Parathyroid adenoma (tissue), 2 donors: ENCODE data around the gene FJX1.
A peak's percentile ranks its signal among the peaks of the same experiment; 100 is the strongest.

Experiments
- H2AFZ ChIP-seq: fragments of 300-600 bp; sonication (generic); one replicate; pipeline ENCODE4 v1.7.0; 2017; ENCODE audit warnings: antibody characterized with exemption, mild to moderate bottlenecking
- H3K27ac ChIP-seq: fragments of 300-600 bp; sonication (generic); one replicate; pipeline ENCODE4 v1.7.0; 2017
- H3K27me3 ChIP-seq: fragments of 300-600 bp; sonication (generic); one replicate; pipeline ENCODE4 v1.7.0; 2017; ENCODE audit warnings: low read length; ENCODE audit not compliant: control insufficient read depth, insufficient read depth
- H3K36me3 ChIP-seq: fragments of 300-600 bp; sonication (generic); one replicate; pipeline ENCODE4 v1.7.0; 2017; ENCODE audit warnings: low read length; ENCODE audit not compliant: control insufficient read depth, insufficient read depth
- H3K4me1 ChIP-seq: fragments of 300-600 bp; sonication (generic); one replicate; pipeline ENCODE4 v1.7.0; 2017; ENCODE audit warnings: control low read depth
- H3K4me2 ChIP-seq: fragments of 300-600 bp; sonication (generic); one replicate; pipeline ENCODE4 v1.7.0; 2017; ENCODE audit warnings: low read length
- H3K4me3 ChIP-seq: fragments of 300-600 bp; sonication (generic); one replicate; pipeline ENCODE4 v1.7.0; 2017; ENCODE audit warnings: low read depth, low read length
- H3K79me2 ChIP-seq: fragments of 300-600 bp; sonication (generic); one replicate; pipeline ENCODE4 v1.7.0; 2017; ENCODE audit warnings: control low read depth
- H3K9ac ChIP-seq: fragments of 300-600 bp; sonication (generic); one replicate; pipeline ENCODE4 v1.7.0; 2017; ENCODE audit warnings: mild to moderate bottlenecking
- H3K9me3 ChIP-seq: fragments of 300-600 bp; sonication (generic); one replicate; pipeline ENCODE4 v1.7.0; 2017; ENCODE audit warnings: low read length; ENCODE audit not compliant: control insufficient read depth
- CTCF ChIP-seq: fragments of 300-600 bp; sonication (generic); IDR thresholded peaks from one replicate; pipeline ENCODE4 v1.7.0; 2017; ENCODE audit warnings: antibody characterized with exemption, mild to moderate bottlenecking
- donor health status: primary hyperparathyroidism.

FJX1 gene, protein sequence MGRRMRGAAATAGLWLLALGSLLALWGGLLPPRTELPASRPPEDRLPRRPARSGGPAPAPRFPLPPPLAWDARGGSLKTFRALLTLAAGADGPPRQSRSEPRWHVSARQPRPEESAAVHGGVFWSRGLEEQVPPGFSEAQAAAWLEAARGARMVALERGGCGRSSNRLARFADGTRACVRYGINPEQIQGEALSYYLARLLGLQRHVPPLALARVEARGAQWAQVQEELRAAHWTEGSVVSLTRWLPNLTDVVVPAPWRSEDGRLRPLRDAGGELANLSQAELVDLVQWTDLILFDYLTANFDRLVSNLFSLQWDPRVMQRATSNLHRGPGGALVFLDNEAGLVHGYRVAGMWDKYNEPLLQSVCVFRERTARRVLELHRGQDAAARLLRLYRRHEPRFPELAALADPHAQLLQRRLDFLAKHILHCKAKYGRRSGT

GRCh38 chr11:35617687-35618496 lies at the start of gene FJX1:
TSS of gene FJX1 (plus strand) at chr11:35618460. CDS start at chr11:35618637, 177 bp downstream.
- no peak for TF ChIP-seq CTCF
- Histone ChIP-seq H2AFZ (peak within 1 kb of the TSS; percentile 62), H3K27me3 (no peaks in the 10 kb centered on the region), H3K79me2 (no peaks in the 10 kb centered on the region), H3K27ac (peak within 1 kb of the TSS; percentile 39), H3K36me3 (no peaks in the 10 kb centered on the region), H3K4me1 (no peaks in the 10 kb centered on the region), H3K9me3 (no peaks in the 10 kb centered on the region), H3K4me2 (peak within 1 kb of the TSS; percentile 73), H3K9ac (no peak within 1 kb of the TSS), H3K4me3 (peak within 1 kb of the TSS; percentile 52)

DNA sequence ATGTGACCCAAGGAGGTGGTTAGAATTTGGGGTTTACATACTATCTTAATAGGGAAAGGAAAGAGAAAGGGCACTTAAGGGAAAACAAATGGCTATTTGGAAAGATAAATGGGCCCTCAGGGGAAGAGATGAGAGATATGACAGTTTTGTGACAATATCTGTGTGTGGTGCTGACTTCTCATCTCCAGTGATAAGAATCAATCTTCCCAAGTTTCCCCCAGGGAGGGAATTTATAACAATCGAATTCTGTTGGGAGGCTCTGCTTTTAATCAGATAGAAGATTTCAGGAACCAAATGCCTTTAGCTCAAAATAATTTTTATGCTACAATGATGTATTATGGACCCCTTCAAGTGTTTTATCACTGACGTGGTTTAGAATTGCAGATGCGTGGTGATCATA lies 46.6 kb upstream of the FJX1 start:
- H3K79me2 ChIP-seq = no peaks in the 10 kb centered on the region
- no peaks in the 10 kb centered on the region for H3K4me1 ChIP-seq
- TF ChIP-seq CTCF = no peak
- H3K4me3 ChIP-seq = no peak overlapping the region
- no peaks in the 10 kb centered on the region for H3K9me3 ChIP-seq
- H2AFZ ChIP-seq = no peak overlapping the region
- no peaks in the 10 kb centered on the region for H3K27me3 ChIP-seq
- H3K27ac ChIP-seq = no peak overlapping the region
- H3K4me2 ChIP-seq = no peak overlapping the region
- H3K36me3 ChIP-seq = no peaks in the 10 kb centered on the region
- no peak overlapping the region for H3K9ac ChIP-seq

DNA sequence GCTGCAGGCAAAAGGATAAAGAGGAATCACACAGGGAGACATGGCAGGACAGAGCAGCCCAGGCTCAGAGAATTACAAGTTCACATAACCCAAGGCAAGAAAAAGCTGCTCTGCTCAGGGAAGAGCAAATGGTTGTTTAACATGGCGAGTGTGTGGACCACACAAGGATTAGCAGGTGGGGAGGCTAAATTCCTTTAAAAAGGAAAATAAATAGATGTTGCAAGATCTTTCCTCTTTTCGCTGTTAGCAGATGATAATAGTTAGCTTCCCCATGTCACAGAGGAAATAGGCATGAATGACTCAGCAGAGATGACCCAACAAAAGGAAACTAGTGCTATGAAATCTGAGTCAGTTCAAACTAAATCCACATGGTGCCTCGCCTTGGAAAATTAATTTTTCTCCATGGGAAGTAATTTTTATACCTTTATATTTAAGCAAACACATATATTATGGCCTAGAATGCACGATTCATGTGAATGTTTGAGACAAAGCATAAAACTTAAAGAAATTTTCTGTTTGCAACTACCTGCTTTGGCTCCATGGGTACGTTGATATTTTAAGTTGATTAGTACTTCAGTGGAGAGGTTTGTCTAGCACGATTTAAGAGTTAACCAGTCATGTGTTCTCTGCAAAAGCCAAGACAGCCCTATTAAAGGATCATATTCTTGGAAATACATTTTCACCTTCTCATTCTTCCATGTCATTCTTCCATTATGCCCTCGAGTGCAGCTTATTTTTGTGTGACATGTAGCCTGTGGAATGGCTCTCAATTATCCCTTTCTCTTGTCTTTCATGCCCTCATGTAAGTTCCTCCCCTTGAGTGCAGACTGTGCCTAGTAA lies 38.5 kb upstream of the FJX1 start:
- Histone ChIP-seq H3K4me1 (no peaks in the 10 kb centered on the region), H3K27ac (no peak overlapping the region), H2AFZ (no peak overlapping the region), H3K9me3 (no peaks in the 10 kb centered on the region), H3K9ac (no peak overlapping the region), H3K79me2 (no peaks in the 10 kb centered on the region), H3K4me2 (no peak overlapping the region), H3K27me3 (no peaks in the 10 kb centered on the region), H3K4me3 (no peak overlapping the region), H3K36me3 (no peaks in the 10 kb centered on the region)
- TF ChIP-seq CTCF = no peak

DNA sequence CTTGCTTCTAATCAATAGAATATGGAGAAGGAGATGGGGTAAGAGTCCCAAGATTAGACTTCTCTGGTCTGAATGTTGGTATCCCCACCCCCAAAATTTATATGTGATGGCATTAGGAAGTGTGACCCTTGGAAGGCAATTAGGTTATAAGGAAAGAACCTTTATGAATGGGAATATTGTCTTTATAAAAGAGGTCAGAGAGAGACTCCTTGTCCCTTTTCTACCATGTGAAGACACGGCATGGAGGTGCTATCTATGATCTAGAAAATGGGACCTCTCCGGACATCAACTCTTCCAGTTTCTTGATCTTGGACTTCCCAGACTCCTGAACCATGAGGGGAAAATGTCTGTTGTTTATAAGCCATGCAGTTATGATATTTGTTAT lies 37.9 kb upstream of the FJX1 start:
- H3K9ac ChIP-seq = no peak overlapping the region
- TF ChIP-seq CTCF = no peak
- no peaks in the 10 kb centered on the region for H3K9me3 ChIP-seq
- no peak overlapping the region for H3K27ac ChIP-seq
- no peak overlapping the region for H2AFZ ChIP-seq
- no peaks in the 10 kb centered on the region for H3K79me2 ChIP-seq
- no peak overlapping the region for H3K4me3 ChIP-seq
- no peaks in the 10 kb centered on the region for H3K36me3 ChIP-seq
- no peaks in the 10 kb centered on the region for H3K27me3 ChIP-seq
- no peak overlapping the region for H3K4me2 ChIP-seq
- no peaks in the 10 kb centered on the region for H3K4me1 ChIP-seq
